ENCODE results near the gene CLDN19. TPM values are rescaled to one million over a fixed set of nuclear protein-coding genes. Genes with fewer than 3 reads are reported as not detected.

CLDN19 gene
- total and polyA plus RNA-seq, 9 of the 15 experiments (the other 6 are each of a cell fraction or from before 2014, with no cell fraction given) = not detected

DNA sequence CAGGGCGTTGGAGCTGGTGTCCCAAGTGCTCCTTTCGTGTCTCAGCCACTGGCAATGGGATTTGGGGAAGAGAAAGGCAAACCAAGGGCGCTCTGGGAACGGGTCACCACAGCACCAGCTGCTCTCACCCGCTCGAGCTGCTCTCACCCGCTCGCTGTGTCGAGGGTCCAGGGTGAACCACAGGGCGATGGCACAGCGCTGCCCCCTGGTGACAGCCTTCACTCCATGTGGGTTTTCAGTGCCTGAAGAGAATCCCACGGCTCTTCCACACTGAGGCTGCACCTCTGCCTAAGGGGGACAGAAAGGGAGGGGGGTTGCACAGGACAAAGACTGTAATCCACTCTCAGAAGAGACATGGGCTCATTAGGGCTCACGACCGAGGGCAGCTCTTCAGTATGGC, 7.1 kb upstream of the CLDN19 start (continued):
- TF ChIP-seq, protein P1, sequence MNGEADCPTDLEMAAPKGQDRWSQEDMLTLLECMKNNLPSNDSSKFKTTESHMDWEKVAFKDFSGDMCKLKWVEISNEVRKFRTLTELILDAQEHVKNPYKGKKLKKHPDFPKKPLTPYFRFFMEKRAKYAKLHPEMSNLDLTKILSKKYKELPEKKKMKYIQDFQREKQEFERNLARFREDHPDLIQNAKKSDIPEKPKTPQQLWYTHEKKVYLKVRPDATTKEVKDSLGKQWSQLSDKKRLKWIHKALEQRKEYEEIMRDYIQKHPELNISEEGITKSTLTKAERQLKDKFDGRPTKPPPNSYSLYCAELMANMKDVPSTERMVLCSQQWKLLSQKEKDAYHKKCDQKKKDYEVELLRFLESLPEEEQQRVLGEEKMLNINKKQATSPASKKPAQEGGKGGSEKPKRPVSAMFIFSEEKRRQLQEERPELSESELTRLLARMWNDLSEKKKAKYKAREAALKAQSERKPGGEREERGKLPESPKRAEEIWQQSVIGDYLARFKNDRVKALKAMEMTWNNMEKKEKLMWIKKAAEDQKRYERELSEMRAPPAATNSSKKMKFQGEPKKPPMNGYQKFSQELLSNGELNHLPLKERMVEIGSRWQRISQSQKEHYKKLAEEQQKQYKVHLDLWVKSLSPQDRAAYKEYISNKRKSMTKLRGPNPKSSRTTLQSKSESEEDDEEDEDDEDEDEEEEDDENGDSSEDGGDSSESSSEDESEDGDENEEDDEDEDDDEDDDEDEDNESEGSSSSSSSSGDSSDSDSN (IDR thresholded peaks at IDR 0.05; ENCODE audit: borderline replicate concordance in 1 of 2, low read depth in 2 of 2, low read length in 2 of 2) = no peak
- TF ChIP-seq STAG1 (CRISPR knock-in tag; IDR thresholded peaks at IDR 0.05; ENCODE audit: borderline replicate concordance) = peak; percentile 43; the same call in 1 of the 2 replicates
- TF ChIP-seq SAFB (IDR thresholded peaks at IDR 0.05; ENCODE audit: borderline replicate concordance, low read depth, low read length) = no peak
- no peak for TF ChIP-seq ESRRA (IDR thresholded peaks at IDR 0.05; ENCODE audit: borderline replicate concordance, low read depth)
- TF ChIP-seq MAFF (IDR thresholded peaks at IDR 0.05; ENCODE audit: low read length) = no peak
- TF ChIP-seq RAD21 (CRISPR knock-in tag; conservative IDR thresholded peaks at IDR 0.05 in 1 of 2, IDR thresholded peaks at IDR 0.05 in 1 of 2) = peak; percentile 52 to 76
- TF ChIP-seq JUNB (CRISPR knock-in tag; conservative IDR thresholded peaks at IDR 0.05) = no peak
- TF ChIP-seq NEUROD1 (IDR thresholded peaks at IDR 0.05; ENCODE audit: borderline replicate concordance, low read depth, low read length, partially characterized antibody) = no peak
